T47D (cell line): ENCODE results near the gene HSPA12B.

ENCODE experiments used
- DNase-seq, 2 experiments: peaks; one replicate each; pipeline versions ENCODE4 v3.0.0 to v3.0.0-alpha.2; 2011 to 2012; ENCODE audit warnings: low read depth in 1 of 2, low spot score in 1 of 2
- JUND ChIP-seq: IDR thresholded peaks from 2 replicates; pipeline ENCODE4 v1.6.1; 2012; ENCODE audit warnings: low read depth
- in situ Hi-C: cut with HindIII; loops from 2 replicates; pipeline ENCODE4 v1.10.0; 2016; ENCODE audit warnings: low sequenced_read_pairs, low pct_unique_long_range_greater_than_20kb

The HSPA12B gene

DNA sequence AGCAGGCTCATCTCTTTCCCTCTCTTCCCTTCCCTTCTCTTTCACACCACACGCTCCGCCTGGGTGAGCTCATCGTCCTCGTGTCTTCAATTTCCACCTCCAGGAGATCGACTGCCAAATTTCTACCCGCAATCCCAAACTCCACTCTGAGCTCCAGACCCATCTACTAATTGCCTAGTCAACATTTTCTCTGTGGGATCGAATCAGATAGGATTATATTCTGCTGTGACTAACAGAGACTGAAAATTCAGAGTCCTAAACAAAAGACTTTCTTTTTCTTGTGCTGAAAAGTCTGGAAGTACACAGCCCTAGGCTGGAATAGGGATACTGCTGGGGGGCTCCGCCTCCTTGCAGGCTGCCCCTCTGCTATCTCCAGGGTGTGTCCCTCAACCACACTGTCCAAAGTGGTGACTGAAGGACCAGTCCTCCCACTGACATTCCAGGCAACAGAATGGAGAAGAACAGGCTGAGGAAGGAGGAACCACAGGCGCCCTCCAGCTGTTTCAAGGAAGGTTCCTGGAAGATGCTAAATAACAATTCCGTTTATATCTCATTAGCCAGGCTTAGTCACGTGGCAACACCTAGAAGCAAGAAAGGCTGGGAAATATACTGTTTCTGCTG is 5.0 kb upstream of the HSPA12B start:
- TF ChIP-seq JUND, result no peak
- DNase-seq, result peak in 1 of 2 experiments; percentile 41
- in situ Hi-C loops, result no loop called here

GRCh38 chr20:3728354-3728753 is 4.1 kb upstream of the HSPA12B start:
- TF ChIP-seq JUND, result no peak
- in situ Hi-C loops, result no loop called here
- DNase-seq, result no peak

- TF ChIP-seq JUND, result no peak
- DNase-seq, result no peak
- in situ Hi-C loops, result no loop called here
Measured at GRCh38 chr20:3728876-3729275, 3.6 kb upstream of the HSPA12B start.

- in situ Hi-C loops, result no loop called here
- no peak for DNase-seq
- no peak for TF ChIP-seq JUND
Measured at GRCh38 chr20:3729378-3729777, 3.1 kb upstream of the HSPA12B start.

- DNase-seq, result no peak
- in situ Hi-C loops, result no loop called here
- no peak for TF ChIP-seq JUND
Measured at GRCh38 chr20:3729811-3730540, 2.5 kb upstream of the HSPA12B start.

GRCh38 chr20:3730803-3731672 is 1.4 kb upstream of the HSPA12B start:
- no peak for DNase-seq
- no peak for TF ChIP-seq JUND
- in situ Hi-C loops, result no loop called here

DNA sequence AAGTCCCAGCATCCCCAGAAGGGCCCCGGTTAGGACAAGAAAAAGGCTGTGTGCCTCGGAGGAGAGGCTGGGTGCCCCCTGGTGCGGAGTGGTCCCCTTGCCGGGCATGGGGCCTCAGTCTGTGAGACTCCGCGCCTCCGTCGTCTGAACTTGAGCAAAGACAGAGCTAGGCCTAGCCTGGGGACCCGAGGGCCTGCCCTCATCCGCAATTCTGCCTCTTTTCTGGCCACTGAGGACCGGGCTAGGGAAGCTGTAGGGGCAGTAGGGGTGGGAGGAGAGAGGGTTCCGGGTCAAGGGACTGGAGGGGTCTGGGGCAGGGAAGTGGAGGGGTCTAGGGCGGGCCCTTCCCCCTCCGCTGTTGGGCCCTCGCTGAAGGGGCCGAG is 550 bp upstream of the HSPA12B start:
- in situ Hi-C loops, result no loop called here
- TF ChIP-seq JUND, result no peak
- DNase-seq, result no peak

DNA sequence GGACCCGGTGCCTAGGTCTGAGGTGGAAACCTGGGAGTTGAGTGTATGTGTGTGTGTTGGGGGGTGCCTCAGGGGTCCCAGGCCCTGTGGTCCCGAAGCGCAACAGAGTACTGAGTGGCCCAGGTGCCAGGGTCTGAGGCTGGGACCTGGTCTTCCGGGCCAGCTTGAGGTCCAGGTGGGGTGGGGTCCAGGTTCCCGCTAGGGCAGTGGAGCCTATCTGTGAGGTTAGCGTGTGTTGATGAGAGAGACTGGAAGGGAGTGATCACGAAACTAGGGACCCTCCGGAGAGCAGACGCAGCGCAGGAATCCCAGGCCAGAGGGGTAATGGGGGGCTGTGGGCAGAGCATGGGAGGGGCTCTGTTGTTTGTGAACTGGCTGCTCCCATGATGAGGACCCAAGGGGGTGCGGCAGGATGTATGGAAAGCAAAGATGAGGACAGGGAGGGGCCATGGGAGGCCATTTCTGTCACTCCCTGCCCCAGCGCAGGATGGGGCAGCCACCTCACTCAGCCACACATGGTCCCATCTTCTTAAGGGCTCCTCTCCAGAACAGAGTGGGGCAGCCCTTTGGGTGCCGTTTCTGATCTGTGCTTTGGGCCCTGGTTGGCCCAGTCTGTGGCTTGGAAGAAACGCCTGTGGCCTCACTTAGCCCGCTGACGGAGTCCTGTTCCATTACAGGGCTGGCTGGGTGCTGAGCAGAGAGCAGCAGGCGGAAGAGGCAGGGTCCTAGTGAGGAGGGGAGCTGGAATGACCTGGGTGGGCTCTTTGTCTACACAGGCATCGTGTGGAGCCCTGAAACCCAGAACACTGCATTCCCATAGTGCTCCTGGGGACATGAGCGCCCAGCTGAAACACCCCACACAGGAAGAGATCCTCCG is 872 bp downstream of the HSPA12B start:
- in situ Hi-C loops, result no loop called here
- TF ChIP-seq JUND, result no peak
- DNase-seq, result no peak

DNA sequence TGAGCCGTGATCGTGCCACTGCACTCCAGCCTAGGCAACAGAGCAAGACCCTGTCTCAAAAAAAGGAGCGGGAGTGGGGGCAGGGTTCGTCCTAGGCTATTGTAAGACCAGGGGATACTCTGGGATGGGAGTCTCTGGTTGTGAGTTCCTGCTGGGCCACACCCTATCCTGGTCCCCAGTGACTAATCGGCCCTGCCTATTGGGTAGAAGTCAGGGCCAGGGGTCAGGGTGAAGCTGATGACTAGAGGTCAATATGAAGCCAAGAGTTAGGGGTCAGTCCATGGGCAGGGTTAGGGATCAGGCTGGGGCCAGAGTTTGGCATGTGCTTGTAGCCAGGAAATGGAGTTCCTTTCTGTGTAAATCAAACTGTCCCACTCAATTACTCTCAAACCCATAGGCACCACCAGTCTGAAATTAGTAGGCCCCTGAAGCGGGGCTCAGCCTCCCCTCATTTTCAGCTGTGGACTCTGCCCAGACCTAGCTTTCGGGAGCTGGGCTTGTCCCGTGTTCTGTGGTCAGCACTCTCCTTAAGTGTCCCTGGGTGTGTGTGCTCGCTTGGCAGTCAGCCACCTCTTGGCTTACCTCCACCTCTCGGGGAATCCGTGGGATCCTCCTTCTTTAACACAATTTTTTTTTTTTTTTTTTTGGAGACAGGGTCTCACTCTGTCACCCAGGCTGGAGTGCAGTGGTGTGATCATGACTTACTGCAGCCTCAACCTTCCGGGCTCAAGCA is 1.8 kb downstream of the HSPA12B start:
- no peak for TF ChIP-seq JUND
- no peak for DNase-seq
- in situ Hi-C loops, result no loop called here

DNA sequence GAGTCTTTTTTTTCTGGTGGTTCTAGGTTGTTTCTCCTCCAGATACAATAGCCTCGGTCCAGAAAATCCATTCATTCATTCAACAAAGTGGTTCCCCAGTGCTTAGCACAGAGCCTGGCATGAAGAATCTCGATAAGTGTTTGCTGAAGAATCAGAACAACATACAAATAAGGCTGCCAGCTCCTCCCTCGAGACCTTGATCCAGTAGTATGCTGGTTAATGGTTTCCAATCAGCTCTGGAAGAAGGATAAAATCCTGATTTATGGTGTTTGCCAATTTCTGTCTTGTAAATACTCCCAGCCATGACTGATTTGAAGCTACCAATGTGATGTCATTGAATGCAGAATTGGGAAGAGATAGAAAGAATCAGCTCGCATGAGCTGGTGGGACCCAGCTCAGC is 3.3 kb downstream of the HSPA12B start:
- TF ChIP-seq JUND, result no peak
- no peak for DNase-seq
- in situ Hi-C loops, result no loop called here

GRCh38 chr20:3738111-3739053 is 5.9 kb downstream of the HSPA12B start:
- no peak for DNase-seq
- TF ChIP-seq JUND, result no peak
- in situ Hi-C loops, result no loop called here
